Measurements from ENCODE around the gene AP1AR. TPM values are rescaled to one million over a fixed set of nuclear protein-coding genes. Genes with fewer than 3 reads are reported as not detected.

Gene AP1AR
- total RNA-seq, 4 donors from 2014 or later = 11.9 to 23.7 (median 16.0) TPM

GRCh38 chr4:112315446-112315845 is 83.9 kb downstream of the AP1AR start:
- Histone ChIP-seq H3K36me3 (peaks cover 0 to 8% of the 10 kb centered on the region in 2 donors), H3K4me3 (no peak overlapping the region), H3K27me3 (no peaks in the 10 kb centered on the region), H3K4me1 (no peaks in the 10 kb centered on the region), H3K9me3 (no peaks in the 10 kb centered on the region), H3K27ac (no peak overlapping the region)
- ATAC-seq = no peak
- TF ChIP-seq POLR2AphosphoS5 (IDR thresholded peaks at IDR 0.05) = no peak
- no peak for TF ChIP-seq CTCF (IDR thresholded peaks at IDR 0.05)
- no peak for TF ChIP-seq EP300 (IDR thresholded peaks at IDR 0.05)
- no peak for TF ChIP-seq POLR2A (IDR thresholded peaks at IDR 0.05)
- WGBS, 2 donors (ENCODE audit: low coverage in 1 of 2) = 80 to 98% methylated on average over 3 of the region's 3 CpGs

- WGBS, 2 donors (ENCODE audit: low coverage in 1 of 2) = 90 to 94% methylated on average over 2 of the region's 2 CpGs
- no peak for ATAC-seq
- Histone ChIP-seq H3K36me3 (peaks cover 0 to 8% of the 10 kb centered on the region in 2 donors), H3K27ac (no peak overlapping the region), H3K9me3 (no peaks in the 10 kb centered on the region), H3K4me1 (peaks cover 0 to under 1% (median 0%) of the 10 kb centered on the region in 3 donors), H3K4me3 (no peak overlapping the region), H3K27me3 (no peaks in the 10 kb centered on the region)
- TF ChIP-seq EP300 (IDR thresholded peaks at IDR 0.05) (no peak), POLR2A (IDR thresholded peaks at IDR 0.05) (no peak), POLR2AphosphoS5 (IDR thresholded peaks at IDR 0.05) (no peak), CTCF (IDR thresholded peaks at IDR 0.05) (no peak)
Measured at GRCh38 chr4:112316360-112316759, 84.8 kb downstream of the AP1AR start.

GRCh38 chr4:112318239-112319142 is 86.9 kb downstream of the AP1AR start:
- 87 to 89% methylated on average over 3 to 4 of the region's 5 CpGs for WGBS, 2 donors (ENCODE audit: low coverage in 1 of 2)
- no peak overlapping the region for H3K4me3 ChIP-seq
- no peak overlapping the region for H3K27ac ChIP-seq
- peaks cover 0 to 8% of the 10 kb centered on the region in 2 donors for H3K36me3 ChIP-seq
- no peaks in the 10 kb centered on the region for H3K27me3 ChIP-seq
- ATAC-seq = no peak
- H3K9me3 ChIP-seq = no peaks in the 10 kb centered on the region
- TF ChIP-seq EP300 (IDR thresholded peaks at IDR 0.05) = no peak
- TF ChIP-seq POLR2AphosphoS5 (IDR thresholded peaks at IDR 0.05) = no peak
- no peak for TF ChIP-seq CTCF (IDR thresholded peaks at IDR 0.05)
- TF ChIP-seq POLR2A (IDR thresholded peaks at IDR 0.05) = no peak
- H3K4me1 ChIP-seq = peaks cover 0 to 7% (median 0%) of the 10 kb centered on the region in 3 donors

Other genes with a start within 250 kb of the AP1AR start
- gene FAM241A, start 86.3 kb upstream of the AP1AR start, total RNA-seq = 1 to 10 TPM; 4.3 to 8.1 (median 4.7) TPM
- gene TIFA, start 54.1 kb downstream of the AP1AR start, total RNA-seq = 10 to 100 TPM in 2 of 4 donors, 1 to 10 TPM in 2; 5.1 to 17.1 (median 9.8) TPM
- gene ALPK1, start 65.6 kb downstream of the AP1AR start, total RNA-seq = 10 to 100 TPM; 12.1 to 23.7 (median 16.3) TPM

Measured in gastroesophageal sphincter (tissue), 4 donors.